HepG2 (cell line): Measurements from ENCODE around the gene LRRC28. TPM values are rescaled to one million over a fixed set of nuclear protein-coding genes. Genes with fewer than 3 reads are reported as not detected.

Experiments used
- ATF7 ChIP-seq, 2 experiments: fragments of 450-650 bp in 1 of 2; sonication (generic) in 1 of 2; formaldehyde crosslinking in 1 of 2; IDR thresholded peaks; 2 replicates each; pipeline versions ENCODE4 v1.4.0 to v1.6.1; 2016 to 2020; ENCODE audit warnings: antibody characterized with exemption in 1 of 2, mild to moderate bottlenecking in 1 of 2, missing genetic modification reagents in 1 of 2
- CREM ChIP-seq, 2 experiments: sonication (generic) in 1 of 2; formaldehyde crosslinking in 1 of 2; IDR thresholded peaks; 2 replicates each; pipeline versions ENCODE4 v1.4.0 to v1.6.1; 2016 to 2020; ENCODE audit warnings: antibody characterized with exemption in 1 of 2, mild to moderate bottlenecking in 1 of 2, missing genetic modification reagents in 1 of 2
- FOXP1 ChIP-seq, 2 experiments: fragments of 450-650 bp in 1 of 2; IDR thresholded peaks; 2 replicates each; pipeline ENCODE4 v1.6.1; 2017 to 2018; ENCODE audit warnings: antibody characterized with exemption in 1 of 2
- HNF4A ChIP-seq: sonication (generic); formaldehyde crosslinking; IDR thresholded peaks from 2 replicates; pipeline ENCODE4 v1.4.0; 2020; ENCODE audit warnings: missing genetic modification reagents
- MED1 ChIP-seq: sonication (generic); formaldehyde crosslinking; IDR thresholded peaks from 2 replicates; pipeline ENCODE4 v1.4.0; 2020; ENCODE audit warnings: missing genetic modification reagents
- NR2F1 ChIP-seq, 2 experiments: fragments of 450-650 bp in 1 of 2; formaldehyde crosslinking in 1 of 2; IDR thresholded peaks; 2 replicates each; pipeline versions ENCODE4 v1.5.0 to v1.6.1; 2016 to 2020; ENCODE audit warnings: mild to moderate bottlenecking in 1 of 2, missing compliant biosample characterization in 1 of 2, missing genetic modification reagents in 1 of 2, moderate library complexity in 1 of 2
- NR2F6 ChIP-seq, 2 experiments: IDR thresholded peaks; 2 replicates each; pipeline ENCODE4 v1.6.1; 2016; ENCODE audit warnings: antibody characterized with exemption in 1 of 2, mild to moderate bottlenecking in 1 of 2
- RARA ChIP-seq: IDR thresholded peaks from 2 replicates; pipeline ENCODE4 v1.6.1; 2016; ENCODE audit warnings: missing genetic modification reagents, missing compliant biosample characterization
- SALL1 ChIP-seq: sonication (generic); formaldehyde crosslinking; IDR thresholded peaks from 2 replicates; pipeline ENCODE4 v1.8.0; 2022; ENCODE audit warnings: mild to moderate bottlenecking, missing genetic modification reagents
- SALL2 ChIP-seq: sonication (generic); formaldehyde crosslinking; IDR thresholded peaks from 2 replicates; pipeline ENCODE4 v1.8.1; 2023; ENCODE audit warnings: mild to moderate bottlenecking, missing genetic modification reagents, inconsistent platforms
- XBP1 ChIP-seq: sonication (generic); formaldehyde crosslinking; IDR thresholded peaks from 2 replicates; pipeline ENCODE4 v1.5.0; 2020; ENCODE audit warnings: missing genetic modification reagents
- ZBTB7B ChIP-seq: sonication (generic); formaldehyde crosslinking; IDR thresholded peaks from 2 replicates; pipeline ENCODE4 v1.4.0; 2020; ENCODE audit warnings: missing genetic modification reagents
- ZFX ChIP-seq: sonication (generic); formaldehyde crosslinking; IDR thresholded peaks from 2 replicates; pipeline ENCODE4 v1.4.0; 2020; ENCODE audit warnings: mild to moderate bottlenecking, low read depth, missing genetic modification reagents, moderate library complexity
- polyA plus RNA-seq, 8 experiments: library from polyadenylated mRNA; depleted of rRNA in 3 of 8; stranded (reverse) in 7 of 8; unstranded in 1 of 8; fragments of >200 nt; fragmentation: Illumina TruSeq in 4 of 8; extraction: Trizol in 4 of 8; gene quantifications; 2 replicates each; pipeline versions ENCODE4 v1.2.1 to v1.2.3, GENCODE V29; 2011 to 2016; ENCODE audit warnings: low read depth in 4 of 8, missing spikeins in 1 of 8, mixed read lengths in 1 of 8; ENCODE audit not compliant: insufficient read depth in 1 of 8
- total RNA-seq, 5 experiments: library from RNA; depleted of rRNA; stranded (reverse); fragments of >200 nt; fragmentation: Illumina TruSeq; extraction: Trizol; gene quantifications; 2 replicates each; pipeline ENCODE4 v1.2.3, GENCODE V29; 2016; ENCODE audit warnings: low read depth in 1 of 5
- TF ChIP-seq, protein P1 (sequence below): sonication (generic); formaldehyde crosslinking; conservative IDR thresholded peaks from 2 replicates; pipeline ENCODE4 v1.5.0; 2020; ENCODE audit warnings: missing genetic modification reagents
- TF ChIP-seq, protein P2 (sequence below), 2 experiments: fragments of 450-650 bp in 1 of 2; sonication (generic) in 1 of 2; formaldehyde crosslinking; IDR thresholded peaks; 2 replicates each; pipeline versions ENCODE4 v1.5.0 to v1.8.0; 2020 to 2022; ENCODE audit warnings: mild to moderate bottlenecking in 1 of 2, missing genetic modification reagents in 1 of 2
- TF ChIP-seq, protein P3 (sequence below): sonication (generic); formaldehyde crosslinking; IDR thresholded peaks from 2 replicates; pipeline ENCODE4 v1.5.1; 2020; ENCODE audit warnings: mild to moderate bottlenecking, missing genetic modification reagents, moderate library complexity
- TF ChIP-seq, protein P4 (sequence below): IDR thresholded peaks from 2 replicates; pipeline ENCODE4 v1.6.1; 2016; ENCODE audit warnings: low read depth

LRRC28 gene
- total and polyA plus RNA-seq, 2 of the 13 experiments (the other 11 are each of a cell fraction or from before 2014, with no cell fraction given), result 17.5 to 21.3 TPM

DNA sequence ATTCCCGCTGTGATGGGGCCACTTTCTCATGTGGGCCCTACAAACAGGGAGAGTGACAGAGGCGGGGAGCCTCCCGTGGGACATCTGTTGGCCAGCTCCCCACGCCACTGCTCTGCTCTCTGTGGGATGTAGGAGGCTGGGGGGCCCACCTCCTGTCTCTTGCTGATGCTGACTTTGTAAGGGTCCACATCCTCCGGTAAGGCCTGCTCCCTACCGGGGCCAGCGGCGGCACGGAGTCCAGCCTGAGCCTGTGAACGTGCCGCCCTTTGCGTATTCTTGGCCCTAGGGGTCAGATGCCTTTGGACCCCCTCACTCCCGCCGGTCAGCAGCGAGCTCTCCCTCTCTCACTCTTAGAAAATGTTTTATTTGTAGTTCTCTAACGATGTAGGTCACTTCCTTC lies 153.2 kb downstream of the LRRC28 start (continued):
- TF ChIP-seq, protein P1, sequence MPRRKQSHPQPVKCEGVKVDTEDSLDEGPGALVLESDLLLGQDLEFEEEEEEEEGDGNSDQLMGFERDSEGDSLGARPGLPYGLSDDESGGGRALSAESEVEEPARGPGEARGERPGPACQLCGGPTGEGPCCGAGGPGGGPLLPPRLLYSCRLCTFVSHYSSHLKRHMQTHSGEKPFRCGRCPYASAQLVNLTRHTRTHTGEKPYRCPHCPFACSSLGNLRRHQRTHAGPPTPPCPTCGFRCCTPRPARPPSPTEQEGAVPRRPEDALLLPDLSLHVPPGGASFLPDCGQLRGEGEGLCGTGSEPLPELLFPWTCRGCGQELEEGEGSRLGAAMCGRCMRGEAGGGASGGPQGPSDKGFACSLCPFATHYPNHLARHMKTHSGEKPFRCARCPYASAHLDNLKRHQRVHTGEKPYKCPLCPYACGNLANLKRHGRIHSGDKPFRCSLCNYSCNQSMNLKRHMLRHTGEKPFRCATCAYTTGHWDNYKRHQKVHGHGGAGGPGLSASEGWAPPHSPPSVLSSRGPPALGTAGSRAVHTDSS (CRISPR knock-in tag), result no peak
- TF ChIP-seq ZBTB7B (peak; percentile 68; the same call in 1 of the 2 replicates), FOXP1 (IDR thresholded peaks at IDR 0.05) (no peak), FOXP1 (CRISPR knock-in tag; IDR thresholded peaks at IDR 0.05) (no peak), ATF7 (IDR thresholded peaks at IDR 0.05) (no peak), ATF7 (CRISPR knock-in tag; IDR thresholded peaks at IDR 0.05) (no peak), MED1 (peak; percentile 23; the same call in 1 of the 2 replicates), NR2F1 (CRISPR knock-in tag; IDR thresholded peaks at IDR 0.05) (0 out of 4 replicates have a peak, but pooled peaks of 1 of the 2 experiments have one; percentile 41), RARA (0 out of 2 replicates have a peak, but pooled peaks have one; percentile 13), SALL1 (CRISPR knock-in tag) (peak; percentile 23; the same call in 1 of the 2 replicates), HNF4A (CRISPR knock-in tag) (peak; percentile 32; the same call in 1 of the 2 replicates), SALL2 (CRISPR knock-in tag) (no peak), XBP1 (CRISPR knock-in tag) (no peak), CREM (IDR thresholded peaks at IDR 0.05) (peak; percentile 17; the same call in 1 of the 2 replicates), CREM (CRISPR knock-in tag; IDR thresholded peaks at IDR 0.05) (no peak), ZFX (CRISPR knock-in tag) (peak; percentile 23; the same call in 1 of the 2 replicates), NR2F6 (IDR thresholded peaks at IDR 0.05) (0 out of 2 replicates have a peak, but pooled peaks have one; percentile 26), NR2F6 (CRISPR knock-in tag; IDR thresholded peaks at IDR 0.05) (peak; percentile 20; the same call in 1 of the 2 replicates)
- TF ChIP-seq, protein P2, sequence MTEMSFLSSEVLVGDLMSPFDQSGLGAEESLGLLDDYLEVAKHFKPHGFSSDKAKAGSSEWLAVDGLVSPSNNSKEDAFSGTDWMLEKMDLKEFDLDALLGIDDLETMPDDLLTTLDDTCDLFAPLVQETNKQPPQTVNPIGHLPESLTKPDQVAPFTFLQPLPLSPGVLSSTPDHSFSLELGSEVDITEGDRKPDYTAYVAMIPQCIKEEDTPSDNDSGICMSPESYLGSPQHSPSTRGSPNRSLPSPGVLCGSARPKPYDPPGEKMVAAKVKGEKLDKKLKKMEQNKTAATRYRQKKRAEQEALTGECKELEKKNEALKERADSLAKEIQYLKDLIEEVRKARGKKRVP (CRISPR knock-in tag; IDR thresholded peaks at IDR 0.05), result no peak
- TF ChIP-seq, protein P3, sequence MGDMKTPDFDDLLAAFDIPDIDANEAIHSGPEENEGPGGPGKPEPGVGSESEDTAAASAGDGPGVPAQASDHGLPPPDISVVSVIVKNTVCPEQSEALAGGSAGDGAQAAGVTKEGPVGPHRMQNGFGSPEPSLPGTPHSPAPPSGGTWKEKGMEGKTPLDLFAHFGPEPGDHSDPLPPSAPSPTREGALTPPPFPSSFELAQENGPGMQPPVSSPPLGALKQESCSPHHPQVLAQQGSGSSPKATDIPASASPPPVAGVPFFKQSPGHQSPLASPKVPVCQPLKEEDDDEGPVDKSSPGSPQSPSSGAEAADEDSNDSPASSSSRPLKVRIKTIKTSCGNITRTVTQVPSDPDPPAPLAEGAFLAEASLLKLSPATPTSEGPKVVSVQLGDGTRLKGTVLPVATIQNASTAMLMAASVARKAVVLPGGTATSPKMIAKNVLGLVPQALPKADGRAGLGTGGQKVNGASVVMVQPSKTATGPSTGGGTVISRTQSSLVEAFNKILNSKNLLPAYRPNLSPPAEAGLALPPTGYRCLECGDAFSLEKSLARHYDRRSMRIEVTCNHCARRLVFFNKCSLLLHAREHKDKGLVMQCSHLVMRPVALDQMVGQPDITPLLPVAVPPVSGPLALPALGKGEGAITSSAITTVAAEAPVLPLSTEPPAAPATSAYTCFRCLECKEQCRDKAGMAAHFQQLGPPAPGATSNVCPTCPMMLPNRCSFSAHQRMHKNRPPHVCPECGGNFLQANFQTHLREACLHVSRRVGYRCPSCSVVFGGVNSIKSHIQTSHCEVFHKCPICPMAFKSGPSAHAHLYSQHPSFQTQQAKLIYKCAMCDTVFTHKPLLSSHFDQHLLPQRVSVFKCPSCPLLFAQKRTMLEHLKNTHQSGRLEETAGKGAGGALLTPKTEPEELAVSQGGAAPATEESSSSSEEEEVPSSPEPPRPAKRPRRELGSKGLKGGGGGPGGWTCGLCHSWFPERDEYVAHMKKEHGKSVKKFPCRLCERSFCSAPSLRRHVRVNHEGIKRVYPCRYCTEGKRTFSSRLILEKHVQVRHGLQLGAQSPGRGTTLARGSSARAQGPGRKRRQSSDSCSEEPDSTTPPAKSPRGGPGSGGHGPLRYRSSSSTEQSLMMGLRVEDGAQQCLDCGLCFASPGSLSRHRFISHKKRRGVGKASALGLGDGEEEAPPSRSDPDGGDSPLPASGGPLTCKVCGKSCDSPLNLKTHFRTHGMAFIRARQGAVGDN, result peak; percentile 53
- TF ChIP-seq, protein P4, sequence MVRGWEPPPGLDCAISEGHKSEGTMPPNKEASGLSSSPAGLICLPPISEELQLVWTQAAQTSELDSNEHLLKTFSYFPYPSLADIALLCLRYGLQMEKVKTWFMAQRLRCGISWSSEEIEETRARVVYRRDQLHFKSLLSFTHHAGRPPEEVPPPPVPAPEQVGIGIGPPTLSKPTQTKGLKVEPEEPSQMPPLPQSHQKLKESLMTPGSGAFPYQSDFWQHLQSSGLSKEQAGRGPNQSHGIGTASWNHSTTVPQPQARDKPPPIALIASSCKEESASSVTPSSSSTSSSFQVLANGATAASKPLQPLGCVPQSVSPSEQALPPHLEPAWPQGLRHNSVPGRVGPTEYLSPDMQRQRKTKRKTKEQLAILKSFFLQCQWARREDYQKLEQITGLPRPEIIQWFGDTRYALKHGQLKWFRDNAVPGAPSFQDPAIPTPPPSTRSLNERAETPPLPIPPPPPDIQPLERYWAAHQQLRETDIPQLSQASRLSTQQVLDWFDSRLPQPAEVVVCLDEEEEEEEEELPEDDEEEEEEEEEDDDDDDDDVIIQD (CRISPR knock-in tag), result peak; percentile 97; the same call in 1 of the 2 replicates
